Osteoblast (primary cell): ENCODE data around the gene INMT. TPM values are rescaled to one million over a fixed set of nuclear protein-coding genes. Genes with fewer than 3 reads are reported as not detected.

Experiments
- DNase-seq: peaks from one replicate; pipeline ENCODE4 v3.0.0; 2011; ENCODE audit warnings: low spot score, mixed read lengths; ENCODE audit not compliant: insufficient read length; ENCODE audit errors: missing footprints
- H2AFZ ChIP-seq: 2 replicates; pipeline ENCODE4 v1.6.0; 2011; ENCODE audit warnings: mild to moderate bottlenecking, low read length
- H3K27ac ChIP-seq: 2 replicates; pipeline ENCODE4 v1.5.1; 2011; ENCODE audit warnings: mild to moderate bottlenecking, low read depth, low read length, moderate library complexity
- H3K27me3 ChIP-seq: 2 replicates; pipeline ENCODE4 v1.6.0; 2012; ENCODE audit warnings: mild to moderate bottlenecking, control low read depth, inconsistent platforms, low read length, moderate library complexity; ENCODE audit not compliant: insufficient read depth
- H3K36me3 ChIP-seq: 2 replicates; pipeline ENCODE4 v1.5.1; 2011; ENCODE audit warnings: mild to moderate bottlenecking, low read length, control low read depth, moderate library complexity; ENCODE audit not compliant: insufficient read depth
- H3K4me1 ChIP-seq: 2 replicates; pipeline ENCODE4 v1.5.1; 2011; ENCODE audit warnings: mild to moderate bottlenecking, low read length, control low read depth, moderate library complexity; ENCODE audit not compliant: insufficient read depth
- H3K4me2 ChIP-seq: 2 replicates; pipeline ENCODE4 v1.6.0; 2011; ENCODE audit warnings: mild to moderate bottlenecking, low read length; ENCODE audit not compliant: insufficient read depth
- H3K4me3 ChIP-seq: fragments of 200-600 bp; sonication (generic); 3 replicates; pipeline ENCODE4 v1.5.1; 2012; ENCODE audit warnings: mild to moderate bottlenecking, low read length, inconsistent platforms; ENCODE audit not compliant: insufficient read depth
- H3K79me2 ChIP-seq: 2 replicates; pipeline ENCODE4 v1.6.0; 2012; ENCODE audit warnings: mild to moderate bottlenecking, low read length, control low read depth, inconsistent platforms; ENCODE audit not compliant: insufficient read depth
- H3K9me3 ChIP-seq: 2 replicates; pipeline ENCODE4 v1.5.1; 2011; ENCODE audit warnings: low read depth, low read length, control low read depth
- H4K20me1 ChIP-seq: 2 replicates; pipeline ENCODE4 v1.6.0; 2012; ENCODE audit warnings: mild to moderate bottlenecking, low read length, control low read depth; ENCODE audit not compliant: insufficient read depth
- total RNA-seq: library from RNA; depleted of rRNA; stranded (reverse); fragments of >200 nt; gene quantifications from 2 replicates; pipeline ENCODE4 v1.2.3, GENCODE V29; 2012
- TF ChIP-seq, protein P1 (sequence below): IDR thresholded peaks from 2 replicates; pipeline ENCODE4 v1.5.1; 2011; ENCODE audit warnings: mild to moderate bottlenecking, low read depth, low read length, moderate library complexity; ENCODE audit errors: extremely low read depth

Gene INMT
- total RNA-seq: 0.72 and 1.5 TPM in 2 replicates

DNA sequence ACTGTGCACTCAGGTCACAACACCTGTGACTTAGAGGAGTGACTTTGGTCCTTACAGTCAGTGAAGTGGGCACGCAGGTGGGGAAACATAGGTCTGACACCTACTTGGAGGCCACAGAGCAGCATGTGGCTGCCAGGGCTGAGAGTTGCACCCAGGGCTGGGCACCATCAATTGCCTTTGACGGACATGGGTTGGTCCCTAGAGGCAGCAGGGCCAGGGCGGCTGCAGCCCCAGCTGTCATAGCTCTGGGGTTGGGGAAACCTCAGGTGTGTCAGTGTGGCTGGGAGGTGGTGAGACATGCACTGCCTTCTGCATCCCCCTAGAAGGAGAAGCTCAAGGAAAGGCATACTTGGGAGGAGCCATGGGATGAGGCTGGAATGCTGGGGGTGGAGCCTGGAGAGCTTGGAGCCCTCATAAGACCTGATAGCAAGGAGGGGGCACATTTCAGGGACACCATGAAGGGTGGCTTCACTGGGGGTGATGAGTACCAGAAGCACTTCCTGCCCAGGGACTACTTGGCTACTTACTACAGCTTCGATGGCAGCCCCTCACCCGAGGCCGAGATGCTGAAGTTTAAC, at the start of gene INMT:
INMT (plus strand) TSS at position 440 of the 578 bp plus-strand sequence; CDS start at position 456, 16 bp downstream.
- DNase-seq: no peak
- Histone ChIP-seq H3K27ac (peak within 1 kb of the TSS; percentile 52), H3K4me2 (peak within 1 kb of the TSS; percentile 55)

DNA sequence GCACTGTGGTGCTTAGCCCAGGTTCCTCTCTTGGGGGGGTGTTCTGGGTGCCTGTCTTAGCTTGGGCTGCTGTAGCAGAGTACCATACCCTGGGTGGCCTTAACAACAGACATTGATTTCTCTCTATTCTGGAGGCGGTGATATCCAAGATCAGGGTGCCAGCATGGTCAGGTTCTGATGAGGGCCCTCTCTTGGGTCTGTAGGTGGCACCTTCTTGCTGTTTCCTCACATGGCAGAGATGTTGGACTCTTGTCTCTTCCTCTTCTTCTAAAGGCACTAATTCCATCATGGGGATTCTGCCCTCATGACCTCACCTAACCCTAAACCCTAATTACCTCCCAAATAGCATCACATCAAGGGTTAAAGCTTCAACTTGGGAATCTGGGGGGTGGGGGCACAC, 49.7 kb upstream of the INMT start:
- Histone ChIP-seq H3K27ac (no peak overlapping the region), H2AFZ (no peak overlapping the region), H3K36me3 (no peaks in the 10 kb centered on the region), H4K20me1 (no peaks in the 10 kb centered on the region), H3K4me2 (no peak overlapping the region), H3K9me3 (no peaks in the 10 kb centered on the region), H3K79me2 (no peaks in the 10 kb centered on the region), H3K27me3 (peaks cover 29% of the 10 kb centered on the region), H3K4me3 (no peak overlapping the region), H3K4me1 (no peaks in the 10 kb centered on the region)
- TF ChIP-seq, protein P1, sequence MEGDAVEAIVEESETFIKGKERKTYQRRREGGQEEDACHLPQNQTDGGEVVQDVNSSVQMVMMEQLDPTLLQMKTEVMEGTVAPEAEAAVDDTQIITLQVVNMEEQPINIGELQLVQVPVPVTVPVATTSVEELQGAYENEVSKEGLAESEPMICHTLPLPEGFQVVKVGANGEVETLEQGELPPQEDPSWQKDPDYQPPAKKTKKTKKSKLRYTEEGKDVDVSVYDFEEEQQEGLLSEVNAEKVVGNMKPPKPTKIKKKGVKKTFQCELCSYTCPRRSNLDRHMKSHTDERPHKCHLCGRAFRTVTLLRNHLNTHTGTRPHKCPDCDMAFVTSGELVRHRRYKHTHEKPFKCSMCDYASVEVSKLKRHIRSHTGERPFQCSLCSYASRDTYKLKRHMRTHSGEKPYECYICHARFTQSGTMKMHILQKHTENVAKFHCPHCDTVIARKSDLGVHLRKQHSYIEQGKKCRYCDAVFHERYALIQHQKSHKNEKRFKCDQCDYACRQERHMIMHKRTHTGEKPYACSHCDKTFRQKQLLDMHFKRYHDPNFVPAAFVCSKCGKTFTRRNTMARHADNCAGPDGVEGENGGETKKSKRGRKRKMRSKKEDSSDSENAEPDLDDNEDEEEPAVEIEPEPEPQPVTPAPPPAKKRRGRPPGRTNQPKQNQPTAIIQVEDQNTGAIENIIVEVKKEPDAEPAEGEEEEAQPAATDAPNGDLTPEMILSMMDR: no peak
- DNase-seq: no peak

More for the DNA sequence above, at the start of gene INMT:
- TF ChIP-seq, protein P1: no peak
- Histone ChIP-seq H4K20me1 (no peaks in the 10 kb centered on the region), H2AFZ (peak within 1 kb of the TSS; percentile 73), H3K36me3 (no peaks in the 10 kb centered on the region), H3K27me3 (no peaks in the 10 kb centered on the region), H3K4me1 (peaks cover 17% of the 10 kb centered on the region), H3K79me2 (no peaks in the 10 kb centered on the region), H3K4me3 (no peak within 1 kb of the TSS), H3K9me3 (no peaks in the 10 kb centered on the region)

DNA sequence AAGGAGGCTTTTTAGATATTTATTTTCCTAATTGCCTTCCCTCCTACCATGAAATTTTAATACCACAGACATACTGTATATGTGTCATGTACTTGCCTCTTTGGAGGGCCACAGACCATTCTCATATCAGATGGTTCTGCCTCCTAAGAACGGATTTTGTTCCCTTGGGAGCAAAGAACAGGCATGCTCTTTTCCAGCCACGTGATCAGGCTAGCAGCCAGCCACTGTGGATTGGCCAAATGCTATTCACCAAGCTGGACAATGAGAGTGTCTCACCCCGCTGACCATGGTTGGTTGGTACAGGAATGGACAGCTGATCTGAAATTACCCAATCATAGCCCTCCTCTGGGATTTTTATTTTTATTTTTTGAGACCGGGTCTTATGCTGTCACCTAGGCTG, 48.2 kb upstream of the INMT start:
- Histone ChIP-seq H4K20me1 (no peaks in the 10 kb centered on the region), H3K4me2 (no peak overlapping the region), H3K79me2 (no peaks in the 10 kb centered on the region)

DNA sequence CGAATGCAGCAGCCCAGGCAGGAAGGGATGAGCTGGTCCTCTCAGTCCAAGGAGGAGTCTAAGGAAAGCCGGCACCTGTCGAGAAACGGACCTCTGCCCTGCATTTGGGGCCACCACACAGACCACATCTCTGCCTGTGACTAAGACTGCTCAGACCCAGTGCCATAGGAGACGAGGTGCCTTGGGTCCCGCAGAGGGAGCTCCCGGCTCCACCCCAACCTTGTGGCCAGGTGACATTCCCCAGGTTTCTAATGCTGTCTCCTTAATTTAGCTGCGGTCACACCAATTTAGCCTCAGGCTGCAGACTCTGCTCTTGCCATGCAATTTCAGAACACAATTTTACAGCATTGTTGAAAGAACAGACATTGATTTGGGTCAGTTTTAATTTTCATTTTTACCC, 46.9 kb upstream of the INMT start:
- Histone ChIP-seq H2AFZ (no peak overlapping the region), H3K4me1 (no peaks in the 10 kb centered on the region), H3K4me3 (no peak overlapping the region), H4K20me1 (no peaks in the 10 kb centered on the region), H3K27ac (no peak overlapping the region), H3K36me3 (no peaks in the 10 kb centered on the region), H3K9me3 (no peaks in the 10 kb centered on the region), H3K4me2 (no peak overlapping the region), H3K27me3 (peaks cover 29% of the 10 kb centered on the region), H3K79me2 (no peaks in the 10 kb centered on the region)
- DNase-seq: peak; percentile 35
- TF ChIP-seq, protein P1: no peak

More for the DNA sequence above, 48.2 kb upstream of the INMT start:
- Histone ChIP-seq H3K9me3 (no peaks in the 10 kb centered on the region), H3K27ac (no peak overlapping the region), H3K27me3 (peaks cover 29% of the 10 kb centered on the region), H3K4me3 (no peak overlapping the region), H3K4me1 (no peaks in the 10 kb centered on the region), H2AFZ (no peak overlapping the region), H3K36me3 (no peaks in the 10 kb centered on the region)
- peak; percentile 36 for DNase-seq
- TF ChIP-seq, protein P1: no peak
